ENCODE measurements around the gene ACSS1. TPM values are rescaled to one million over a fixed set of nuclear protein-coding genes. Genes with fewer than 3 reads are reported as not detected.

The ACSS1 gene
- total and polyA plus RNA-seq, 4 donors, result 15.8 to 38.9 (median 26.9) TPM

DNA sequence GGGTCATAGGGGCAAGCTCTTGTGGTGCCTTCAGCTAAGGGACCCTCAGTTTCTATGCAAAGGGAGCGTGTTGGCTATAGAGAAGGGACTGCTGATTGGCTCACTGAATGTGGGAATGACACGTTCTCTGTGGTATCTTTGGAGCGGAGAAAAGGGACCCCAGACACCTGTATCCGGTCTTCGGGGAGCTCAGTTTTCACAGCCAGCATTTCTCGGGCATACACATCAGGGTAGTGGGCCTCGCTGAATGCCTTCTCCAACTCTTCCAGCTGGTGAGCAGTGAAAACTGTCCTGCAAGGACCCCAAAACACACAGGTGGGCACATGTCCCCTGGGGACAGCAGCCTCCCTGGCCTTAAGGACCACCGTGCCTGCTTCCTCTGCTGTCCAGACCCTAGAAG, 20.7 kb upstream of the ACSS1 start:
- Histone ChIP-seq H3K9me3 (ENCODE audit: control insufficient read depth in 4 of 4, insufficient read depth in 3 of 4, low read length in 3 of 4) (peaks cover 0 to 6% (median 0%) of the 10 kb centered on the region in 4 donors), H3K36me3 (ENCODE audit: control insufficient read depth in 4 of 4, insufficient read depth in 4 of 4, low read length in 4 of 4) (no peaks in the 10 kb centered on the region), H3K27me3 (ENCODE audit: control insufficient read depth in 3 of 3, insufficient read depth in 3 of 3, low read length in 2 of 3) (peaks cover 21 to 90% (median 71%) of the 10 kb centered on the region in 3 donors), H3K9ac (ENCODE audit: insufficient read depth in 1 of 2, low read length in 2 of 2) (no peak overlapping the region), H3K27ac (ENCODE audit: low read depth in 1 of 2, low read length in 1 of 2) (no peak overlapping the region), H3K4me3 (no peak overlapping the region), H3K4me1 (ENCODE audit: control insufficient read depth in 5 of 5, insufficient read depth in 5 of 5, low read length in 5 of 5) (peaks cover 0 to 7% (median 3%) of the 10 kb centered on the region in 5 donors)
- no peak for ATAC-seq (ENCODE audit: insufficient read depth, low FRiP score)
- no peak for DNase-seq
- TF ChIP-seq, protein P1, sequence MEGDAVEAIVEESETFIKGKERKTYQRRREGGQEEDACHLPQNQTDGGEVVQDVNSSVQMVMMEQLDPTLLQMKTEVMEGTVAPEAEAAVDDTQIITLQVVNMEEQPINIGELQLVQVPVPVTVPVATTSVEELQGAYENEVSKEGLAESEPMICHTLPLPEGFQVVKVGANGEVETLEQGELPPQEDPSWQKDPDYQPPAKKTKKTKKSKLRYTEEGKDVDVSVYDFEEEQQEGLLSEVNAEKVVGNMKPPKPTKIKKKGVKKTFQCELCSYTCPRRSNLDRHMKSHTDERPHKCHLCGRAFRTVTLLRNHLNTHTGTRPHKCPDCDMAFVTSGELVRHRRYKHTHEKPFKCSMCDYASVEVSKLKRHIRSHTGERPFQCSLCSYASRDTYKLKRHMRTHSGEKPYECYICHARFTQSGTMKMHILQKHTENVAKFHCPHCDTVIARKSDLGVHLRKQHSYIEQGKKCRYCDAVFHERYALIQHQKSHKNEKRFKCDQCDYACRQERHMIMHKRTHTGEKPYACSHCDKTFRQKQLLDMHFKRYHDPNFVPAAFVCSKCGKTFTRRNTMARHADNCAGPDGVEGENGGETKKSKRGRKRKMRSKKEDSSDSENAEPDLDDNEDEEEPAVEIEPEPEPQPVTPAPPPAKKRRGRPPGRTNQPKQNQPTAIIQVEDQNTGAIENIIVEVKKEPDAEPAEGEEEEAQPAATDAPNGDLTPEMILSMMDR (IDR thresholded peaks at IDR 0.05; ENCODE audit: control extremely low read depth, extremely low read depth), result no peak
- WGBS, 2 donors, result 81 to 84% methylated on average over 8 of the region's 8 CpGs

DNA sequence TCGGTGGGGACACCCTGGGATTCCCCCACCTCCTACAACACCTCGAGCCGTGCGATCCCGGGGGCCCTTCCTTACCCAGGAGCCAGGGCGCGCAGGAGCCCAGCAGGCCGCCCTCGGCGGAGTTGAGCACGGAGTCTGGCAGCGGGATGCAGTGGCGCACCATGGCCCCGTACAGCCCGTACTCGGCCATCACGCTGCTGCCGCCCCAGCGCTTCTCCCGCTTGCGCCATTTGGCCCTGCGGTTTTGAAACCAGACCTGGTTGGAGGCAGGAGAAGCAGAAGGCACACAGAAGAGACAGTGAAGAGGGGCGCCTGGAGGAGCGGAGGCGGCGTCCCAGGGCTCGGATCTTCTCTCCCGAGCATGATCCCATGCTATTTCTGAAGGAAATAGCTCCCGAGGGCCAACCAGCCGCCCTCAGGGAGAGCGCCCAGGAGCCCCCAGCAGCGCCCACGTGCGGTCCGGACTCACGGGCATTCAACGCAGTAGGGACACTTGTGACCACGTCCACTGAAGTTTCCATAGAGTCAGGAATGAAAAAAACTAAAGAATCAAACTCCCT, 19.8 kb upstream of the ACSS1 start:
- no peak for DNase-seq
- no peak for ATAC-seq (ENCODE audit: insufficient read depth, low FRiP score)
- no peak overlapping the region for H3K9ac ChIP-seq (ENCODE audit: insufficient read depth in 1 of 2, low read length in 2 of 2)
- peaks cover 16 to 88% (median 63%) of the 10 kb centered on the region in 3 donors for H3K27me3 ChIP-seq (ENCODE audit: control insufficient read depth in 3 of 3, insufficient read depth in 3 of 3, low read length in 2 of 3)
- WGBS, 2 donors, result 5% methylated on average over 36 to 38 of the region's 38 CpGs
- H3K36me3 ChIP-seq (ENCODE audit: control insufficient read depth in 4 of 4, insufficient read depth in 4 of 4, low read length in 4 of 4), result no peaks in the 10 kb centered on the region
- H3K4me1 ChIP-seq (ENCODE audit: control insufficient read depth in 5 of 5, insufficient read depth in 5 of 5, low read length in 5 of 5), result peaks cover 0 to 7% (median 3%) of the 10 kb centered on the region in 5 donors
- H3K9me3 ChIP-seq (ENCODE audit: control insufficient read depth in 4 of 4, insufficient read depth in 3 of 4, low read length in 3 of 4), result peaks cover 0 to 6% (median 0%) of the 10 kb centered on the region in 4 donors
- no peak overlapping the region for H3K27ac ChIP-seq (ENCODE audit: low read depth in 1 of 2, low read length in 1 of 2)
- no peak overlapping the region for H3K4me3 ChIP-seq
- TF ChIP-seq, protein P1 (IDR thresholded peaks at IDR 0.05; ENCODE audit: control extremely low read depth, extremely low read depth), result no peak

DNA sequence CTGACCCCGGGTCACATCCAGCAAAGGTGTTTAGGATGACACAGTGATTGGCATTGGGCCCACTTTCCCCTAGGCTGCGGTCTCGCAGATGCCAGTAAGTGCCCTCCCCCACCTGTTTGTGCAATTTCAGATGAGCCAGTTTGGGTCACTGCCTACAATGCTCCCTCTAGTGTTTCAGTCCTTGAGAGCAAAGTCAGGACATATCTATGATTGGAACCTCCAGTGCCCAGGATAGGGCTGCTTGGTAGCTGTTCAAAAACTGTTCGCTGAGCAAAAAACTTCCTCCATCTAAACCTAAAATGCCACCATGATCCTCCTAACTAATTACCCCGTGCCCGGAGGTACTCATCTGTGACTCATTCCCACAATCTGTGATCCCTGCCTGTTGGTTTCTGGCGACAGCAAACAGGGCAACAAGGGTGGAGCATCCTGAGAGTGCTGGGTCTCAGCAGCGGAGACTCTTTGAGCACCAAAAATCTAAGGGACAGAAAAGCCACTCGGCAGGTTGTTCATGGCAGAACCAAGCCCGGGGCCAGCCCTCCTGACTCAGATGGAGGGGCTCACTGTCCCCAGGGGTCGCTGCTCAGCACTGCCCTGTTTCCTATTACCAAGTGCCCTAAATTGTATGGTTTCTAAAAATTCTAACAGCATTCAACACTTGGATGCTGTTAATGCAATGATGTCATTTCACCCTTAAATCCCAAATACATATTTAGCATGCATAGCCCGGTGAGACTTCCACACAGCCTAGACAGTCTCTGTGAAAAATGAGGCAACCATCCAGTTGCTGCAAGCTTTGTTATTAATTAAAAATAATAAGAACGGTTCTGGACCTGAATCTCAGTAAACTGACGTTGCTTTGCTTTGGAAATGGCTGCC, 19.0 kb upstream of the ACSS1 start:
- Histone ChIP-seq H3K9me3 (ENCODE audit: control insufficient read depth in 4 of 4, insufficient read depth in 3 of 4, low read length in 3 of 4) (peaks cover 0 to 6% (median 0%) of the 10 kb centered on the region in 4 donors), H3K27ac (ENCODE audit: low read depth in 1 of 2, low read length in 1 of 2) (no peak overlapping the region), H3K4me3 (no peak overlapping the region), H3K4me1 (ENCODE audit: control insufficient read depth in 5 of 5, insufficient read depth in 5 of 5, low read length in 5 of 5) (peaks cover 0 to 7% (median 3%) of the 10 kb centered on the region in 5 donors), H3K27me3 (ENCODE audit: control insufficient read depth in 3 of 3, insufficient read depth in 3 of 3, low read length in 2 of 3) (peaks cover 11 to 88% (median 65%) of the 10 kb centered on the region in 3 donors), H3K9ac (ENCODE audit: insufficient read depth in 1 of 2, low read length in 2 of 2) (no peak overlapping the region), H3K36me3 (ENCODE audit: control insufficient read depth in 4 of 4, insufficient read depth in 4 of 4, low read length in 4 of 4) (no peaks in the 10 kb centered on the region)
- 33 to 40% methylated on average over 14 of the region's 14 CpGs for WGBS, 2 donors
- ATAC-seq (ENCODE audit: insufficient read depth, low FRiP score) (no peak), DNase-seq (no peak)
- TF ChIP-seq, protein P1 (IDR thresholded peaks at IDR 0.05; ENCODE audit: control extremely low read depth, extremely low read depth), result no peak

Measured in lung (tissue), 12 donors.